ENCODE data around the gene BANF2. TPM values are rescaled to one million over a fixed set of nuclear protein-coding genes. Genes with fewer than 3 reads are reported as not detected.

The BANF2 gene
- total and polyA plus RNA-seq, 2 of the 8 experiments (the other 6 are each of a cell fraction or from before 2014, with no cell fraction given) = not detected

- H3K79me2 ChIP-seq (ENCODE audit: control insufficient read depth in 1 of 2, insufficient read depth in 2 of 2, low read length in 2 of 2) = peaks cover 0 to 74% of the 10 kb centered on the region in 2 experiments; a peak in 3 of 4 replicates
- H4K8ac ChIP-seq (ENCODE audit: extremely low read depth, insufficient read depth, low read length) = no peak overlapping the region
- H3K9ac ChIP-seq (replicated peaks in 1 of 4; ENCODE audit: extremely low read depth in 1 of 4, low read depth in 3 of 4, low read length in 3 of 4) = no peak overlapping the region
- no peak overlapping the region for H2AFZ ChIP-seq (ENCODE audit: low read length)
- FAIRE-seq (peak; percentile 32), DNase-seq (ENCODE audit: low read depth in 1 of 2, low spot score in 2 of 2) (no peak)
- peak overlapping the region; percentile 87; the same call in 1 of the 2 replicates for H2BK5ac ChIP-seq (ENCODE audit: low read depth, low read length)
- H3K14ac ChIP-seq (ENCODE audit: insufficient read length) = no peak overlapping the region
- no peak overlapping the region for H3K4ac ChIP-seq (replicated peaks; ENCODE audit: insufficient read length, low read depth, low read length)
- 0 out of 4 replicates have a peak overlapping the region, but pooled peaks of 1 of the 2 experiments have one; percentile 14 for H3K4me2 ChIP-seq (ENCODE audit: insufficient read depth in 1 of 2, low read depth in 2 of 2, low read length in 2 of 2)
- H3K23me2 ChIP-seq (ENCODE audit: low read depth, low read length) = no peaks in the 10 kb centered on the region
- no peak overlapping the region for H3K56ac ChIP-seq (replicated peaks; ENCODE audit: insufficient read length, low read depth, low read length)
- TF ChIP-seq RBBP5 (IDR thresholded peaks at IDR 0.05; ENCODE audit: borderline replicate concordance, low read depth, low read length) = no peak
- no peak for TF ChIP-seq RAD21 (IDR thresholded peaks at IDR 0.05 in 1 of 2, conservative IDR thresholded peaks at IDR 0.05 in 1 of 2; ENCODE audit: low read depth in 2 of 2, low read length in 2 of 2)
- TF ChIP-seq RFX5 (IDR thresholded peaks at IDR 0.05; ENCODE audit: borderline replicate concordance, low read depth, low read length) = no peak
- peak; percentile 55; the same call in 1 of the 2 replicates for TF ChIP-seq USF2 (IDR thresholded peaks at IDR 0.05; ENCODE audit: low read length)
- no peak for TF ChIP-seq BRCA1 (IDR thresholded peaks at IDR 0.05; ENCODE audit: low read depth, low read length)
- no peak overlapping the region for H3K27ac ChIP-seq (ENCODE audit: low read depth, low read length)
- H3K23ac ChIP-seq (ENCODE audit: insufficient read length) = no peak overlapping the region
- no peak overlapping the region for H4K91ac ChIP-seq (replicated peaks; ENCODE audit: insufficient read length, low read length)
- peaks cover 0 to 19% (median 9%) of the 10 kb centered on the region in 4 experiments; a peak in 5 of 8 replicates for H3K36me3 ChIP-seq (ENCODE audit: control insufficient read depth in 2 of 4, insufficient read depth in 4 of 4, low read length in 3 of 4)
- no peak overlapping the region for H2BK20ac ChIP-seq (ENCODE audit: low read length)
- H3K4me1 ChIP-seq (replicated peaks in 1 of 4; ENCODE audit: control insufficient read depth in 3 of 4, insufficient read depth in 4 of 4, low read length in 3 of 4) = peaks cover 6 to 9% (median 8%) of the 10 kb centered on the region in 4 experiments; a peak in 5 of 7 replicates
- WGBS, 2 experiments (ENCODE audit: extremely low coverage in 1 of 2, insufficient coverage in 1 of 2, insufficient read length in 1 of 2, insufficient replicate concordance in 2 of 2, low coverage in 1 of 2, low lambda C conversion rate in 2 of 2, missing lambda C conversion rate in 1 of 2) = 71% methylated on average over 7 of the region's 7 CpGs; no CpG with 5 or more reads in 1 of the 2 experiments
- H4K5ac ChIP-seq (ENCODE audit: insufficient read length, low read depth, low read length) = no peak overlapping the region
- ChIA-PET CTCF (ENCODE audit: partially characterized antibody) (interaction anchor here (0.7 to 5.9 kb wide), 24 partner anchors 11 to 343 kb away, joined by 3 to 45 read pairs (median 4); partner anchors contain the start of gene RRBP1), POLR2A (ENCODE audit: partially characterized antibody) (interaction anchor here (1.0 to 1.8 kb wide), 3 partner anchors 11 to 21 kb away, joined by 3 to 5 read pairs (median 3); no protein-coding TSS in a partner anchor)
- 0 out of 2 replicates have a peak overlapping the region, but pooled peaks have one; percentile 39 for H2BK12ac ChIP-seq (ENCODE audit: low read depth, low read length)
- no peak overlapping the region for H2BK120ac ChIP-seq (replicated peaks; ENCODE audit: low read depth, low read length)
- H3K27me3 ChIP-seq (replicated peaks in 1 of 4; ENCODE audit: control insufficient read depth in 3 of 4, extremely low read depth in 1 of 4, insufficient read depth in 3 of 4, low read length in 3 of 4) = no peaks in the 10 kb centered on the region
- H4K20me1 ChIP-seq (replicated peaks in 1 of 2; ENCODE audit: control insufficient read depth in 1 of 2, insufficient read depth in 2 of 2, low read length in 2 of 2) = peaks cover 2 to 13% of the 10 kb centered on the region in 2 experiments
- peaks cover 27% of the 10 kb centered on the region for H3K79me1 ChIP-seq (ENCODE audit: low read depth, low read length)
- no peak overlapping the region for H3K4me3 ChIP-seq (ENCODE audit: extremely low read depth in 1 of 4, insufficient read depth in 2 of 4, low read depth in 3 of 4, low read length in 4 of 4)
- H2BK15ac ChIP-seq (ENCODE audit: low read length) = no peak overlapping the region
- peaks cover 6 to 13% of the 10 kb centered on the region in 2 experiments for H3K9me3 ChIP-seq (ENCODE audit: insufficient read depth in 2 of 2, low read depth in 1 of 2, low read length in 1 of 2)
- H3K18ac ChIP-seq (ENCODE audit: extremely low read depth, low read length) = peak overlapping the region; percentile 52; the same call in 1 of the 2 replicates
- H2AK5ac ChIP-seq (ENCODE audit: low read depth, low read length) = no peak overlapping the region
These were observed 44.5 kb upstream of the BANF2 start for GRCh38 chr20:17655286-17655651.
